GM13976 (cell line): ENCODE data around the gene IL1B.

ENCODE experiments used
- DNase-seq: peaks from one replicate; pipeline ENCODE4 v3.0.0; 2012; ENCODE audit warnings: low spot score
- CTCF ChIP-seq: IDR thresholded peaks from 2 replicates; pipeline ENCODE4 v1.5.1; 2012; ENCODE audit warnings: borderline replicate concordance, mild to moderate bottlenecking; ENCODE audit not compliant: insufficient read depth; ENCODE audit errors: extremely low read depth, missing control alignments, control extremely low read depth
- in situ Hi-C: fragments of 300-500 bp; cut with MboI; formaldehyde crosslinking; loops from one replicate; pipeline ENCODE4 v1.12.0; 2022; ENCODE audit warnings: low sequenced_read_pairs, mixed read lengths, inconsistent platforms; ENCODE audit not compliant: unreplicated experiment

The IL1B gene

GRCh38 chr2:112793449-112793978 lies 43.1 kb downstream of the IL1B start:
- DNase-seq, result no peak
- in situ Hi-C loops, result no loop called here
- no peak for TF ChIP-seq CTCF

- no peak for DNase-seq
- in situ Hi-C loops, result no loop called here
- TF ChIP-seq CTCF, result no peak
Observed at GRCh38 chr2:112792419-112792818, 44.2 kb downstream of the IL1B start.

GRCh38 chr2:112791693-112792230 lies 44.8 kb downstream of the IL1B start:
- in situ Hi-C loops, result no loop called here
- no peak for TF ChIP-seq CTCF
- DNase-seq, result no peak

- no peak for DNase-seq
- in situ Hi-C loops, result no loop called here
- TF ChIP-seq CTCF, result no peak
Observed at GRCh38 chr2:112791019-112791418, 45.6 kb downstream of the IL1B start.

GRCh38 chr2:112790305-112790704 lies 46.3 kb downstream of the IL1B start:
- DNase-seq, result no peak
- in situ Hi-C loops, result no loop called here
- no peak for TF ChIP-seq CTCF

- in situ Hi-C loops, result no loop called here
- no peak for TF ChIP-seq CTCF
- DNase-seq, result no peak
Observed at GRCh38 chr2:112789186-112789585, 47.4 kb downstream of the IL1B start.

GRCh38 chr2:112788653-112789052 lies 47.9 kb downstream of the IL1B start:
- DNase-seq, result no peak
- in situ Hi-C loops, result no loop called here
- no peak for TF ChIP-seq CTCF
